Midbrain (tissue), 1 donor: ENCODE measurements around the gene EED.

Experiments used
- DNase-seq: peaks from one replicate; lab custom pipeline; 2025; lab: John Stamatoyannopoulos, UW

Gene EED

GRCh38 chr11:86244522-86245368 lies at the start of gene EED:
EED (plus strand) TSS chr11:86244753; CDS start chr11:86245230, 477 bp downstream.
- DNase-seq = peak; percentile 95

- DNase-seq = no peak
These were observed 49.6 kb upstream of the EED start for GRCh38 chr11:86194998-86195397.

- no peak for DNase-seq
These were observed 48.4 kb upstream of the EED start for GRCh38 chr11:86196085-86196696.

DNA sequence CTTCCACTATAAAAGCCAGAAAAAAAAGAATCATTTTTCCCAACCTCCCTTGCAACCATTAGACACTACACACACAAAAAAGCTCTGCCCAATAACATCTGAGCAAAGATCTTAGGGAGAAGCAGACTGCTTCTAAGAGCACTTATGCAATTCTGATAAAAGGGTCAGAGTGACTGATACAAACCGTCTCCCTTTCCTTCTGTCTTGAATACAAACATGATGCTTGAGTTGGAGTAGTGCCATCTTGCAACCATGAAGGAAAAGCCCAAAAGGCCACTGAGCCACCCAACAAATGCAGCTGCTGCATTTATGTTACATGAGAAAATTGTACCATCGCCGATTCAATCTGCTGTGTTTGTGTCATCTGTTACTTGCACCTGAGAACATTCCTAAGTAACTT lies 47.6 kb upstream of the EED start:
- DNase-seq = peak; percentile 14

GRCh38 chr11:86197448-86197847 lies 47.1 kb upstream of the EED start:
- no peak for DNase-seq

- DNase-seq = no peak
These were observed 46.4 kb upstream of the EED start for GRCh38 chr11:86198139-86198538.

DNA sequence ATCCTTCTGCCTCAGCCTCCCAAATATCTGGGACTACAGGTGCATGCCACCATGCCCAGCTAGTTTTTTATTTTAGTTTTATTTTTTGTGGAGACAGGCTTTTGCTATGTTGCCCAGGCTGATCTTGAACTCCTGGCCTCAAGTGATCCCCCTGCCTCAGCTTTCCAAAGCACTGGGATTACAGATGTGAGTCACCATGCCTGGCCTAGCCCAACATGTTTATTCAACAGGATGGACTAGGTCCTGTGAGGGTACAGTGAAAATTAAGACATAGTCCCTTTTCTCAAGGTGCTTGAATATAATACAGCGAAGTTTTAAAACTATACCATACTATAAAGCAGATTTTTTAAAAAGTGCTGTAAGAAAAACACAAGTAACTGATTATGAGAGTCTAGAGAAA lies 45.2 kb upstream of the EED start:
- no peak for DNase-seq

GRCh38 chr11:86201371-86201884 lies 43.1 kb upstream of the EED start:
- no peak for DNase-seq

- DNase-seq = no peak
These were observed 42.6 kb upstream of the EED start for GRCh38 chr11:86202013-86202336.

DNA sequence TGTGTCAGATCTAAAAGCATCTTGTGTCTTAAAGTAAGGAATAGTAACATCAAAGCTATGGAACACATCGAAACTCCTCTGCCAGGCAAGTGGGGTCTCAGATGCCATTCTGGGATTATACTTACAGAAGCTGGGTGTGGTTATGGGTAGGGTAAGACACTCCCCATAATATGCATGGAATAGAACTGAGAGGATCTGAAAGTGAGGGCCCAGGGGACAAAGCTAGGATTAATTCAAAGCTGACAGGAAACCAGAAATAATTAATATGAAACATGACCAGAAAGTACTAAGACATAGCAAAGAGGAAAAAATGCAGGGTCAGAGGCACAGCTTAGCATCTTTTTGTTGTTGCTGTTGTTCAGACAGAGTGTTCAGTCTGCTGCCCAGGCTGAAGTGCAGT lies 40.2 kb upstream of the EED start:
- no peak for DNase-seq

DNA sequence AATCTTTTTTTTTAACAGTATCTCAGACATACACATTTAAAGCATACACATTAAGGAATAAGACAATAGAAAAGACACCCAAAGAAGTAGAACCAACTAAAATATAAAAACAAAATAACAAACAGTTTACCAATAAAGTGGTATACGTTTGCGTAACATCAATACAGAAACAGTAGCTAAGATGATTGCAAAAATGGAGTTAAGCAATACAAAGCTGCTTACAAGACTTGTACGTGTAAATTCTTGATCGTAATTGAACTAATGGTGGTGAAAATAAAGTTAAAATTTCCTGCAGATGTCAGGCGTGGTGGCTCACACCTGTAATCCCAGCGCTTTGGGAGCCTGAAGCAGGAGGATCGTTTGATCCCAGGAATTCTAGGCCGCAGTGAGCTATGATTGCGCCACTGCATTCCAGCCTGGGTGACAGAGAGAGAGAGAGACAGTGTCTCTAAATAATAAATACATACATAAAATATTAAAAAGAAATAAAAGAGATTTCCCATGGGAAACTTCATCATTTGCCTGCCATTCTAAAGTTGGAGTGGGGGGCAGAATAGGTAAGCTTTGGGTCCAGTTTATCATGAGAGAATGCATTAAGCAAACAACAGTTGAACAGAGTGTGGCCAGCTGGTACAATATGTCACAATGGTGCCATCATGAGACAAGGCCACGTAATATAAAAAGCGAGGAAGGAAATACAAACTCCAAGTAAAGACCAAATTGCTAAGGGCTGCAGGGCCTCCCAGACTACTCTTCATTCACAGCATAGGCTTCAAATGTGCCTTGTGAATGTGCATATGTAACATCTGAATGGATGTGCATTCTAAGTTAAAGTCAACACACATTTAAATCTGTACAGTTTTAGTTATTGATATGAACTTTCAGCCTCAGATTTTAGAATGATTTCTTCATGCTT lies 38.9 kb upstream of the EED start:
- peak; percentile 13 for DNase-seq

DNA sequence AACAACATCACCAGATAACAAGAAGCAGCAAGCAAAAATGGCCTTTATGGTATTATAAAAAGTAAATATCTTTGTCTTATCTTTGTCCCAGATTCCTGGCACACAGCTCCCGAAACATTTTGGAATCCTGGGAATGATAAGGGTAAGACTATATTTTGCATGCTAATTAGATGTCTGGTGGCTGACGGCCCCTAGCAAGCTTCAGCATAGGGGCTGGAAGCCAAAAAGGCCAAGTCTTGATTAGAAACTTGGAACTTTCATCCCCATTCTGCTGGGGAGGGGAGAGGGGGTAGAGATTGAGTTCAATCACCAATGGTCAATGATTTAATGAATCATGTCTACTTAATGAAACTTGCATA lies 38.2 kb upstream of the EED start:
- no peak for DNase-seq

DNA sequence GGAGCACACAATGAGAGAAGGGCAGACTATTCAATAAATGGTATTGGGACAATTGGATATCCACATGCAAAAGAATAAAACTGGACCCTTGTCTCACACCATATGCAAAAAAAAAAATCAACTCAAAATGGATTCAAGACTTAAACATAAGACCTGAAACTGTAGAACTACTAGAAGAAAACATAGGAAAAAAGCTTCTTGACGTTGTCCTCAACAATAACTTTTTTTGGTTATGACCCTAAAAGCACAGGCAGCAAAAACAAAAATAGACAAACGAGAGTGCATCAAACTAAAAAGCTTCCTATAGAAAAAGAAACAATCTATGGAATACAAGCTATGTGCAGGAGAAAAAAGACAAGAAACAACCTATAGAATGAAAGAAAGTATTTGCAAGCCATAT lies 37.1 kb upstream of the EED start:
- no peak for DNase-seq

GRCh38 chr11:86208572-86208971 lies 36.0 kb upstream of the EED start:
- no peak for DNase-seq

DNA sequence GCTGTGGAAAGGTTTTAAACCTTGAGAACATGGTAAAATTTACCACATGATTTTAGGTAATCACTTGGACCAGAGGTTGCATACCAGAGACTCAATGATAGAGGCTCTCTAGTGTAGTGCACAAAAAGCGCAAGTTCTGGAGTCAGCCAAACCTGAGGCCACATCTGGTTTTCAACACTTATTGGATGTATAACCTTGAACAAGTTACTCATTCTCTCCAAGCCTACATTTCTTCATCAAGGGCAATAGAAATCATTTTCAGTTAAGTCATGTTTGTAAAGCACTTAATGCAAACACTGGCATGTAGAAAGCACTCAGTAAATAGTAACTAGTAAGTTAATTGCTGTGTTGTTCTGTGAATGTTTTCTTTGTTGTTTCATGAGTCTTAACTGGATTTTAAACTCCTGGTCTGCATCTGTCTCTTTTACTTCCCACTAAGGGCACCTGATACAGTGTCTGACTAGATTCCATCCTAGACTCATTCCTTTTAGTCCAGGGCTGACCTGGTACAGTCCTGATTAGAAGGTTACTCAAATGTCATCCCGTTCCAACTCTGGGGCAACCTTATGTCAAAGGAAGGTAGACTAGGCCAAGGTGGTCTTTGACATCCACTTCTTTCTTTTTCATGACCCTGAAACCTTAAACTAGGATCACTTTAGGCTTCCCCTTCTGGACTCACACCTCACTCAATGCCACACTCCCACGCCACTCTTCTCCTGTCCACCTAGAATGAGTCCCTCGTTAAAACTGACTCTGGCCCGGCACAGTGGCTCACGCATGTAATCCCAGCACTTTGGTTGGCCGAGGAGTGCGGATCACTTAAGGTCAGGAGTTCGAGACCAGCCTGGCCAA lies 34.5 kb upstream of the EED start:
- DNase-seq = no peak

DNA sequence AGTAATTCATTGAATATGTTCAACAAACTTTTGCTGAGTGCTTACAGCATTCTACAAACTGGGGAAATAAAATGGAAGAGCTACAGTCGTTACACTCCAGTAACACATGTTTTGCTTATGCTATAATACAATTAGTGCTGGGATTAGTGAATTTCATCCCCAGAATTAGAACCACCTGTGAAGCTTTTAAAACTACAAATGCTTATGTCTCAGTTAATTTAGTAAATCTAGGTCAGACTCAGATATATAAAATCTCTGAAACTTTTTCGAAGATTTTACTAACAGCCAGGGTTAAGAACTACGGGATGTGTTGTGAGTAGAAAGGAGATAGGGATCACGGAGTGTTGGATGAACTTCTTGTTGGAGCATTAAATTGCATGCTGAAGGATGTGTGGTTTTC lies 33.7 kb upstream of the EED start:
- no peak for DNase-seq

DNA sequence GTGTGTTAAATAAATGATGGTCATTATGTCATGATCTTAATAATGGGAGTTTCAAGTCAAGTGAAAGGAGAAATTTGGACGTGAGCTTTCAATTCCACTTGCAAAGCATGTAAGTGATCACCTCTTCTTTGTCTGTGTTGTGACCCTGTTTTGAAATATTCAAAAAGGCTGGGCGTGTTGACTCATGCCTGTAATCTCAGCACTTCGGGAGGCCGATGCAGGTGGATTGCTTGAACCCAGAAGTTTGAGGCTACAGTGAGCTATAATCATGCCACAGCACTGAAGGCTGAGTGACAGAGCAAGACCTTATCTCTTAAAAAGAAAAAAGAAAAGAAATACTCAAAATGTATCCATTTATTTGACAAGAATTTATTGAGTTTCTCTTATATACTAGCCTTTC lies 32.9 kb upstream of the EED start:
- no peak for DNase-seq

- DNase-seq = no peak
These were observed 32.4 kb upstream of the EED start for GRCh38 chr11:86212019-86212611.

DNA sequence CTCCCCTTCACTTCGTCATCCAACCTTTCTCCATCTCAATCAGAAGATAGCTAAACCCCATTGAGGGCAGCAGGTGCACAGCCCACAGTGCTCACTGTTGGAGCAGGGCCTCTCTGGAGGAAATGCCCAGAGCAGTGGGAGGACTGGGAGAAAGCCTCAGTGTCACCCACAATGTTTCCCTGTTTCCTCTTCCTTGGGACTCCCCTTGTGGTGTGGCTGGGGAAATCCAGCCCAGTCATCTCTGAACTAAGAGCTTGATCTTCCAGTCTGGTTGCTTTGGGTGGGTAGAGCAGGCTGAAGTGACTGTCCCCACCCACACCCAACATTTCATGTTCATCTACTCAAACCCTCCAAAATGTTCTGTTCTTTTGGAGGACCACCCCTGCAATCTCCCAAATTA lies 29.8 kb upstream of the EED start:
- DNase-seq = no peak

DNA sequence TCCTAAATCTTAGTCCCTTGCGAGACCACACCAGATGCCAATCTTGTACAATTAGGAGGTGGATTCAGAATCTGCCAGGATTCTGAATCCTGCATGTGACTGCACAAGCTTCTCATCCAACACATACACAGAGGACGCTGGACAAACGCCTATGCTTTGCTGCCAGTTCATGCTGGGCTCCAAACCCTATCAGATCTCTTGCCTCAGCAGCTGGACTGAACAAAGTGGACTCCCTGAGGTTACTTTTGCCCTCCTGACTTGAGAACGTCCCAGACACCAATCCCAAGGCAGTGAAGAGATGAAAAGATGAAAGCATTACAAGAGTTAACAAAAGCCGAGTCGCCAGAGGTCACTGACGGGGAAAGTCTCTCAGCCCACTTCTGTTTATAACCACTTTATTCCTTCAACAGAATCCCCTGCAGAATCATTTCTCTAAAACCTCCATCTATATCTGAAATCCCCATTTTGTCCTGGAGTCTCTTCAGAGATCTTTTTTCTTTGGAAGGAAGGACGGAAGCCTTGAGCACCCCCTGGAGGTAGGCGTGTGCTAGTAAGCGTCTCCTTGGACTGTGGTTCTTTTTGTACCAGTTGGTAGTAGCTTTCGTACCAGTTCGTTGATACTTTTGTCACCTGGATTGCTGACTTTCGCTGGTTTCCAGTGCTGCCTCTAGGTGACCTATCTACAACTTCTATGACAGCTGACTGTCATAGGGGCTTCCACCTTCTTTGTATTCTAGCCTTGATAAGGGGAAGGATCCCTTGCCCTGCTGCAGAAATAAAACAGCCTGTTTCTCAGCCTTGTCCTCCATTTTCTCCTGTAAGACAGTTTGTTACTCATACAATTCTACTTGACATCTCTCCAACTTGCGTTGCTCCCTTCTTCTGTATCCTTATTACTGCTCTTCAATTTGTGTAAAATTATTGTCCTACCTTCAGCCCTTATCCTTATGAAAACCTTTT lies 26.1 kb upstream of the EED start:
- DNase-seq = peak; percentile 86
